Measurements from ENCODE around the gene KCNA2.

- TF ChIP-seq CTCF (conservative IDR thresholded peaks at IDR 0.05; ENCODE audit: low read depth, low read length) (no peak), POLR2A (IDR thresholded peaks at IDR 0.05; ENCODE audit: low read depth, low read length) (no peak), RCOR1 (IDR thresholded peaks at IDR 0.05; ENCODE audit: insufficient replicate concordance, low read length) (no peak)
These were observed 39.9 kb upstream of the KCNA2 start for GRCh38 chr1:110645821-110646735.

Data from IMR-90 (cell line).